Raji (cell line): ENCODE data around the gene PRSS56.

Experiments used
- POLR2A ChIP-seq: IDR thresholded peaks from 2 replicates; pipeline ENCODE4 v1.6.1; 2011; ENCODE audit warnings: low read depth, low read length, control low read depth; ENCODE audit not compliant: insufficient read depth

Gene PRSS56

DNA sequence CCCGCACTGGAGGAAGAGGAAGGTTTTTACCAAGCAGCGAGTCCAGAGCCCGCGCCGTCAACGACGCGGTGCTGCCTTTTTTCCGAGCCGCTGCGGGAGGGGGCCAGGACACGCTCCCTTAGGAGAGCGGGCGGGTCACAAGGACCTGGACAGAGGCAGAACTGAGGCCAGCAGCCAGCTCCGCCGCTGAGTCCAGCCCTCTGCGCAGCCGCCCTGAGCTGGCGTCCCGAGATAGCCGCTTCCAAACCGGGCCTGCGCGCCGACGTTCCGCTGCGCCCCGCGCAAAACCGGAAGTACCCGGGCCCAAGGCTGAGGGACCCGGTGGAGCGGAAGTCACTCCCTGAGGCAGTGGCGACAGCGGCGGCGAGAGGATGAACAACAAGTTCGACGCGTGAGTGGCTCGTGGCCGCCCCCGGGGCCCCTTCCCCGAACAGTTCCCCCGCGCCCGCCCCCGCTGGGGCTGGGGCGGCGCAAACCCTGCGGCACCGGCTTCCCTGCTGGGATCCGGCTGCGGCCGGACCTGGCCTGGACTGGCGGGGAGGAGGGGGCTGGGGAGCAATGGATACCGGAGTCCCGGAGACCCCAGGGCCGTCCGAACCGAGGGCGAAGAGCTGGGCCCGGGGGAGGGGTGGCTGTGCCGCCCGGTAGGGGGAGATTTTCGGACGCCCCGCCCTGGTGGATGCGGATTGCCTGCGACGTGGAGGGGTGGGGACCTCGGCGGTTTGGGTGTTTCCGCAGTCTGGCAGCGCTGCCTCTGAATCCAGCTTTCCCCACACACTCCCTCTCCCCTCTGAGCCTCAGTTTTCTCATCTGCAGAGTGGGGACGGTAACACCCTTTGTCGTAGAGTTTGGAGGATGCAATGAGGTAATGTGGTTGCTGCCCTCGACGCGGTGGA lies 30.4 kb downstream of the PRSS56 start, which contains the start of the genes EIF4E2 and TIGD1:
Gene EIF4E2, plus strand, starts transcription at position 336 of the 896 bp plus-strand sequence. Its CDS starts 36 bp downstream, at position 372.
Gene TIGD1, minus strand, starts transcription at position 204 of the 896 bp plus-strand sequence. CDS start 675 bp downstream, outside the sequence.
- peak; percentile 95 for TF ChIP-seq POLR2A

DNA sequence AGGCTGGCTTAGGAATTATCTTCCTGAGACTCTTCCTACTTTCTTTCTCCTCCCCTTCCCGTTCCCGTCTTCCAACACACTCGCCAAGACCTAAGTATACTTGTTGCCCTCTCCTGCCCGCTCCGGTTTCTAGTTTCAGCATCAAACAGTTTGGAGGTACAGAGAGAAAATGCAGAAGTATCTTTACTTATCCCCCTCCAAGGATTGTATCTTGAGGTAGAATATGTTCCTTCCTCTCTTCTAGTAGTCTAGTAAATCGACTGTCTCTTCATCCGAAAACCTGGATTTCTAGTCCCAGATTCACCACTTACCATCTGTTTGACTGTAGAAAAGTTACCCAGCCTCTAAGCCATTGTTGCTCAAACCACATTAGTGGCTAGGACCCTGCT lies 31.1 kb downstream of the PRSS56 start:
- TF ChIP-seq POLR2A, result no peak

DNA sequence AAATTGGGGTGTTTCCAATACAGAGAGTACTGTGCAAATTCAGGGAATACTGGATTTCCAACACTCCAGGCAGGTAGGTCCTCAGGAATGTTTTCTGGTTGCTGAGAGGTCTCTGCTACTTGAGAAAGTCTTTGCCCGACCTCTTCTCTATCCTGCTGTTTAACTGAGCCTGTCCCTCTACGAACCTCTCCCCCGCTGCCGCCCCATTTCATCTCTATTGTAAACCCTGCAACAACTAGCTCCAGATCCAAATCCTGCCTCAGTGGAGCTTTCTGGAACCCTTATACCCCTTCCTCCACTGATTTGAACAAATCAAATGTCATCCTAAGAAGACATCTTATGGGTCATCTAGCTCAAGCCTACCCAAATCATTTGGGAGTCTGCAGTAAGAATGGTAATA lies 31.6 kb downstream of the PRSS56 start:
- no peak for TF ChIP-seq POLR2A

DNA sequence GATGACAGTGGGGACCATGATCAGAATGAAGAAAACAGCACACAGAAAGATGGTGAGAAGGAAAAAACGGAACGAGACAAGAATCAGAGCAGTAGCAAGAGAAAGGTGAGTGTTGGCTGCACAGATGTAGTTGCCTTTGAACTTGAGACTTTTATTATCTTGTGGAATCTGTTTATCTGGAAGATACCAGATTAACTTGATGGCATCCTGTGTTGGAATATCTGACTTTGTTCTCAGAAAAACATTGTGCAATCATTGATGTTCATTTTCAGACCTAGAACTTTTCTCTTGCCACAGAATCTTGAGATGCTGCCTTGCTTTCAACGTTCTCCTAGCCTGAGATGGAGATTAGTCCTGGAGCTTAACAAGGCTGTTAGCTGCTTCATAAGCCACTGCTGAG lies 36.2 kb downstream of the PRSS56 start:
- no peak for TF ChIP-seq POLR2A

DNA sequence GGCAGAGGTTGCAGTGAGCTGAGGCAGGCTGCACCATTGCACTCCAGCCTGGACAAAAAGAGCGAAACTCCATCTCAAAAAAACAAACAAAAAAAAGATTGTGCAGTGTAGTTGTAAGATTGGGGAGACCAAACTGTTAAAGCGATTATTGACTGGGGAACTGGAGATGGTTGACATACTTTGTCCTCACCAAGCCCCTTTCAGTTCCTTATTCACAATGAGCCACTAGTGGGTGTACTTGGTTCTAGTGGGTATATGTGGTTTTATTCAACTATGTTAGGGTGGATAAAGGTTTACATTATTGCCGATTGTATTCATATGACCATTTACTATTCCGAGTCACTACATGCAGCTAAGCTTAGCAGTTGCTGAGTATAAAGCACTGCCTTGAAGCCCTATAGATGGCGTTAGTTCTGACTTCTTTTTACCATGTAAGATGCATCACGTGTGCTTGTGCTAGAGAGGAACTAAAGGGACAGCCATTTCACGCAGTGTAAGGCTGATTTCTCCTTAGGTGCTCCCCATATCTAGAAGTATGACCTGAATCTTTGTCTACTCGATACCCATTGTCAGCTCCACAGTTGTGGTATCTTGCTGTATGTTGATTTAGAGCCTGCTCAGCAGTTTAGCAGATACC lies 42.4 kb downstream of the PRSS56 start:
- TF ChIP-seq POLR2A, result no peak

DNA sequence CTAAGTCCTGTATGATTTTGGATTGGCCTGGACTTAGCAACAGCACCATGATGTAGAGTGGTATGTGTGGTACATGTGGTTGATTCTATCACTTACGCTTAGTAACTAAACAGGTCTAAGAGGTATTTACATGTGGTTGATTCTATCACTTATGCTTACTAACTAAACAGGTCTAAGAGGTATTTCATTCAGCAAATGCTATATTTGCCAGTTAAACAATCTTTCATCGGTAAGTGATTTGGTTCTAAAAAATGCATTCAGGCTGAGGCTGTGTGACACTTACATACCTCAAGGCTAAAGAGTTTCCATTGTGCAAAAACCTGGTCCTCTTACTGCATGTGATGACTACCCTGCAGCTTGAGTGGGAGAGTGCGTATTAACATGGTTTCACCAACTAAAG lies 43.4 kb downstream of the PRSS56 start:
- no peak for TF ChIP-seq POLR2A

DNA sequence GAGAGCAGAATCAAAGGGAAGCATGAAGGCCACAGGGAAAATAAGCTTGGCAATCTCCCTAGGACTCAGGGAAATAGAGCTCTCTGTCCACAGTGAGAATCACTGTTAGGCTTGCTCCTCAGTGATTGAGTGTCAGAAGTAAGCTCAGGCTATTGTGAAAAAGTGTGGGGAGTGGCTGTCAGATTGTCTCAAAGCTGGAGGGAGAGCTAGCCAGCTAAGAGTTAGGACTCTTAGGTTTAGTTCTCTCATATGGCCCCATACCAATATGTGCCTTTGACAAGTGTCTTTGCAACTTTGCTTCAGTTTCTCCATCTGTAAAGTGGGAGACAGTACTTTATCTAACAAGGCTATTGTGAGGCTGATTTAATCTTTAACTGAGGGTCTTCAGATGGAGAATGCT lies 47.5 kb downstream of the PRSS56 start:
- no peak for TF ChIP-seq POLR2A

DNA sequence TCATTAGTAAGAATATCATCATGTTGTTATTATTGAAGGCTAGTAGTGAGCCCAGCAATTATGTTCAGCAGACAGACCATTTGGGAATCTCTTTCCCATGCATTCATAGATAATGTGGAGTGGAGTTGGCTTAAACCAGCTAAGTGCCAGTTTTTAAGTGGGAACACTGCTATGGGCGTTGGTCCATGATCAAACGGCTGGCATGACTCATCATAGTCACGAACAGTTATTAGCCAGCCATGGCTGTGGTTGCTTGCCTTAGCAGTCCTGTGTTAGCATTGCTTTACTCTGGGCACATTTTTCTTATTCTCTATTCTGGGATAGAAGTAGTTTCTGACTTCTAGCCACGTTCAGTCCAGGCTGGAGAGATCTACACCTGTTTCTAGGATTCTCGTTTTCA lies 48.0 kb downstream of the PRSS56 start:
- no peak for TF ChIP-seq POLR2A

DNA sequence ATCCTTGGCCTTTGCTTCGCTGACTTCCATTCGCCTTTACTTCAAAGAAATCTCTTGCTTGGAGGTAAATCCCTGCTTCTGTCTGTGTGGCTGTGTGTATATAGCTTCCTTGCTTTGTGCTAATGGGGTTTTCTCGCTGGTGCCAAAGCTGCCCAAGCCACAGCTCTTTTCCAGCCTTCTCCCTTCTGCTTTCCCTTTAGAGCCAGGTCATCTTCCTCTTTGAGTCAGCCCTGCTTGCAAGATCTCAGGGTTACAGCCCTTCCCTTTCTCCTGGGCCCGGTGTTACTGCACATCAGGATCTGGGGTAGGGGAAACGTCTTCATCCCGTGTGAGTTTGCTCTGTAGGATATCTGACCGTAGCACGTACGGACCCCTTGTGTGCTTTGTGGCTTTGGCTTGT lies 49.4 kb downstream of the PRSS56 start:
- TF ChIP-seq POLR2A, result no peak

DNA sequence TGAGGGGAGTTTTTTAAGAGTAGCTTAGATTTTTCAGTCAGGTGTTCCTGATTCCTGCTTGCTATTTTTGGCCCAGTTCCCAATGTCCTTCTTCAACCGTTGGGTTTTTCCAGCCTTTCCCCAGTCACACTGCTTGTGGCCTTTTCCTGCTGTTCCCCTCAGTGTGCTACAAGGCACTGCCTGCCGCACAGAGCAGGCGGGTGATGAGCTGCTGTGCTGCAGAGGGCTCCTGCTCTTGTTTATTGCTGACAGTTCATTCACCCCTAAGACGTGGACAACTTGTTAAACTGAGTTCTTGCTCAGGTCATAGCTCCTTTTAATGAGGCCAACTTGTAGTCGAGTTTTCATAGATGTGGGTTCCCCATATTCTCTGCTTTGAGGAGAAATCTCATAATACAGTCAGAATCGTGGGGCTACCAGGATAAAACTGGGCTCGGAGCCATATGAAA lies 50.9 kb downstream of the PRSS56 start:
- TF ChIP-seq POLR2A, result no peak

DNA sequence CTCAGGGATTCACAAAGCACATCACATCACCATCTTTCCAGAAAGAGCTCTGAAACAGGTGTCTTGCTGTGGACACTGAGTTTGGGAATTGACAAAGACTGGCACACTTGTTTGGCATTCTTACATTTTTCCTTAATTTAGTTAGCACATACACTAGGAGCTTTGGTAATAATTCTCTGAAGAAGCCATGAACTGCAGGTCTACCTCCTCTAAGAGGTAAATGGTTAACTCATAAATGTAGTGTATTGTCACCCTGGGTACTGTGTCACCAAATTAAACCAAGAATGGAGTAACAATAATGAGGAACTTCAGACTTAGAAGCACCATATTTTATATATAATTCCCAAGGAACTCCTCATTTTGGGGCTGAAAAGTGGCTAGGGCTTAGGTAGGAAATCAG lies 52.9 kb downstream of the PRSS56 start:
- no peak for TF ChIP-seq POLR2A

DNA sequence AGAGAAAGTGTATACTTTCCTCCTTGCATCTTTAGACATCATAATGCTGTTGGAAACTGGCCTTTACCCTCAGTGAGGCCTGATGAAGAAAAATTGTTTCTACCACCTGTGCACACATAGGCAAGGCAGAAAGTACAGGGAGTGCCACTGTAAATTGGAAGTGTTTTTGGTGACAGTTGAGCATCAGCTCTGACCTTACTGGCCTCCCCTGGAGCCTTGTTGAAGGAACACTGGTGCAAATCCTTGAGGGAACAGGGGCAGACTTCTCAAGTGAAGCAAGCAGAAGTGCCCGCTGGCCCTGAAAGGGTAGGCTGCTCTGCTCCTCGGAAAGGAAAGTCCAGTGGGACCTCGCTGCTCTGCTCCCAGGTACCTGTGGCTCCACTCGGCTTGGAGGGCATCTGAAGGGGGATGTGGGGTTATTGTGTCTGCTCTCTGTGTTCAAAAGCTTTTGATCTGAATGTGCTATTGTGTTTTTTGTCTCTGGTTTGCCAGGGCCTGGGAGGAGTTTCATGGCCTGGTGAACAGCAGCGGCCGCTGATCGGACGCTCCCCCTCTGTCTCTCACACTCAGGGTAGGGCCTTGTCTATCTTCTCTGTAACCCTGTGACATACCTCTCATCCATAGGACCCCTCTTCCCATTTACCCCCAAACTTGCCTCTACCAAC lies 53.7 kb downstream of the PRSS56 start:
- TF ChIP-seq POLR2A, result no peak

DNA sequence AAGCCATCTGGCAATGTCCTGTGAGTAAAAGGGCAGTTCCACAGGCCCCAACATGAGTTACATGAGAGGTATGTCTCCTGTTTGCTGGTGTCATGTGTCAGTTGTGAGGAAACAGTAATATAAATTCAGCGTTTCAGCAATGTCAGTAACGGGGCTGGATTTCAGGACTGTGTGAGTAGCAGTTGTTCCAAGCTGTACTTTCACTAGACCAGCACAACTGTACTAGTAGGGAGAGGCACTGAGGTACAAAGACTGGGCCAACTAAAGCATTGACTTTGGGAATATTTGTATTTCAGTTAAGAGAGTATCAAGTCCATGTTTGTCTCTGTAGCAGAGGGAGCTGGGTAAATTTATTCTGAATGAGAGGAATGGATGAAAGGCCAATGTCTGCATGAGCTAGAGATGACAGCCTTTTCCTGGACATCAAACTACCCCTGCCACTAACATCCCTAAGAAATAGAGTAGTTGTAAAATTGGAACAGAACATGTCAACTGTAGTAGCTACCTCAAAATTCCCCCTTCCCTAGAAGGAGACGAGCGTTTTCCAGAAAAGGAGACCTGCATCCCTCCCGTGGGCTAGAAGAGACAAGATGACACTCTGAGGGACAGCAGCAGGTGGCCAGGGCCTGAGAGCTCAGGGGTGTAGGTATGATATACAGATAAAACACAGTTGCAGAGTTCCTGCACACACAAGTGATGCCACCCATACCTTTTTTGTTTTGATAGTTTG lies 54.7 kb downstream of the PRSS56 start:
- TF ChIP-seq POLR2A, result no peak
